ENCODE measurements around the gene CHMP1A. TPM values are rescaled to one million over a fixed set of nuclear protein-coding genes. Genes with fewer than 3 reads are reported as not detected.

The CHMP1A gene
- total and polyA plus RNA-seq, 2 of the 8 experiments (the other 6 are each of a cell fraction or from before 2014, with no cell fraction given), result 64.4 to 75.8 TPM

DNA sequence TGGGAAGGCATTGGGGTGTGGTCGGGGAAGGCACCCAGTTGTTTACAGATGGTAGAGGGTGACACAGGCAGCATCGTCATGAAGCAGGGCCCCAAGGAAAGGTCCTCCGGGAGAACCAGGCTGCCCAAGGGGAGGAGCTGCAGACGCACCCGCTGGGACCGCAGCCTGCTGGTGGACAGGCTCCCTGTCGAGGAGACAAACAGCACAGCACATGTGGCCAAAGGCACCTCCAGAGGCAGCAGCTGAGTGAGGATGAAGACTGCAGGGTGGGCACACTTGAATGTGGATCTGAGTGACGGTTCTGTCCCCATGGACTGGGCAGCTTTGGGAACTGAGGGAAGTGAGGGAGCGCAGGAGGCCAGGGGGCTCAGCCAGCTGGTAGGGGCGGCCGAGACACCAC lies 12.4 kb downstream of the CHMP1A start:
- Histone ChIP-seq H3K27ac (ENCODE audit: low read depth, low read length) (no peak overlapping the region), H4K91ac (replicated peaks; ENCODE audit: insufficient read length, low read length) (no peak overlapping the region), H2BK15ac (ENCODE audit: low read length) (no peak overlapping the region), H2AK5ac (ENCODE audit: low read depth, low read length) (no peak overlapping the region), H3K14ac (ENCODE audit: insufficient read length) (no peak overlapping the region), H2AFZ (ENCODE audit: low read length) (no peak overlapping the region), H3K79me2 (ENCODE audit: control insufficient read depth in 1 of 2, insufficient read depth in 2 of 2, low read length in 2 of 2) (no peaks in the 10 kb centered on the region), H3K4me2 (ENCODE audit: insufficient read depth in 1 of 2, low read depth in 2 of 2, low read length in 2 of 2) (no peak overlapping the region), H2BK20ac (ENCODE audit: low read length) (no peak overlapping the region), H3K23me2 (ENCODE audit: low read depth, low read length) (no peaks in the 10 kb centered on the region), H4K20me1 (replicated peaks in 1 of 2; ENCODE audit: control insufficient read depth in 1 of 2, insufficient read depth in 2 of 2, low read length in 2 of 2) (peaks cover 0 to 13% of the 10 kb centered on the region in 2 experiments), H3K9ac (replicated peaks in 1 of 4; ENCODE audit: extremely low read depth in 1 of 4, low read depth in 3 of 4, low read length in 3 of 4) (no peak overlapping the region), H4K8ac (ENCODE audit: extremely low read depth, insufficient read depth, low read length) (no peak overlapping the region), H2BK5ac (ENCODE audit: low read depth, low read length) (no peak overlapping the region; the same call in 1 of the 2 replicates), H4K5ac (ENCODE audit: insufficient read length, low read depth, low read length) (no peak overlapping the region), H3K4me1 (replicated peaks in 1 of 4; ENCODE audit: control insufficient read depth in 3 of 4, insufficient read depth in 4 of 4, low read length in 3 of 4) (no peaks in the 10 kb centered on the region), H3K9me3 (ENCODE audit: insufficient read depth in 2 of 2, low read depth in 1 of 2, low read length in 1 of 2) (no peaks in the 10 kb centered on the region), H2BK12ac (ENCODE audit: low read depth, low read length) (no peak overlapping the region), H2BK120ac (replicated peaks; ENCODE audit: low read depth, low read length) (no peak overlapping the region), H3K79me1 (ENCODE audit: low read depth, low read length) (no peaks in the 10 kb centered on the region), H3K23ac (ENCODE audit: insufficient read length) (no peak overlapping the region), H3K36me3 (ENCODE audit: control insufficient read depth in 2 of 4, insufficient read depth in 4 of 4, low read length in 3 of 4) (peaks cover 8 to 23% (median 20%) of the 10 kb centered on the region in 4 experiments; a peak in 7 of 8 replicates), H3K4me3 (ENCODE audit: extremely low read depth in 1 of 4, insufficient read depth in 2 of 4, low read depth in 3 of 4, low read length in 4 of 4) (no peak overlapping the region), H3K18ac (ENCODE audit: extremely low read depth, low read length) (no peak overlapping the region), H3K56ac (replicated peaks; ENCODE audit: insufficient read length, low read depth, low read length) (no peak overlapping the region), H3K27me3 (replicated peaks in 1 of 4; ENCODE audit: control insufficient read depth in 3 of 4, extremely low read depth in 1 of 4, insufficient read depth in 3 of 4, low read length in 3 of 4) (no peaks in the 10 kb centered on the region), H3K4ac (replicated peaks; ENCODE audit: insufficient read length, low read depth, low read length) (no peak overlapping the region)
- ChIA-PET POLR2A (ENCODE audit: partially characterized antibody) (interaction anchor here (0.5 to 1.5 kb wide), 5 partner anchors 10 to 77 kb away, joined by 3 to 4 read pairs (median 3); no protein-coding TSS in a partner anchor), CTCF (ENCODE audit: partially characterized antibody) (interaction anchor here (1.4 to 5.6 kb wide), 3 partner anchors 15 to 44 kb away, joined by 3 to 34 read pairs (median 4); no protein-coding TSS in a partner anchor)
- no peak for FAIRE-seq
- DNase-seq (ENCODE audit: low read depth in 1 of 2, low spot score in 2 of 2), result no peak
- 82% methylated on average over 11 of the region's 11 CpGs; no CpG with 5 or more reads in 1 of the 2 experiments for WGBS, 2 experiments (ENCODE audit: extremely low coverage in 1 of 2, insufficient coverage in 1 of 2, insufficient read length in 1 of 2, insufficient replicate concordance in 2 of 2, low coverage in 1 of 2, low lambda C conversion rate in 2 of 2, missing lambda C conversion rate in 1 of 2)
- no peak for TF ChIP-seq RAD21 (IDR thresholded peaks at IDR 0.05 in 1 of 2, conservative IDR thresholded peaks at IDR 0.05 in 1 of 2; ENCODE audit: low read depth in 2 of 2, low read length in 2 of 2)
- no peak for TF ChIP-seq KDM5A (IDR thresholded peaks at IDR 0.05; ENCODE audit: low read length)

All from H1 (cell line).